DOHH2 (cell line): ENCODE results near the gene SPOCK1.

Experiments used
- EZH2phosphoT487 ChIP-seq: fragments of 200-600 bp; sonication (generic); IDR thresholded peaks from 2 replicates; pipeline ENCODE4 v1.6.1; 2017; ENCODE audit warnings: borderline replicate concordance, mild to moderate bottlenecking, antibody characterized with exemption, low read length, moderate library complexity, mixed read lengths
- TF ChIP-seq, protein P1 (sequence below): fragments of 200-600 bp; sonication (generic); IDR thresholded peaks from one replicate; pipeline ENCODE4 v1.5.1; 2014; ENCODE audit warnings: antibody characterized with exemption, mild to moderate bottlenecking, low read depth, low read length; ENCODE audit not compliant: poor library complexity, severe bottlenecking

DNA sequence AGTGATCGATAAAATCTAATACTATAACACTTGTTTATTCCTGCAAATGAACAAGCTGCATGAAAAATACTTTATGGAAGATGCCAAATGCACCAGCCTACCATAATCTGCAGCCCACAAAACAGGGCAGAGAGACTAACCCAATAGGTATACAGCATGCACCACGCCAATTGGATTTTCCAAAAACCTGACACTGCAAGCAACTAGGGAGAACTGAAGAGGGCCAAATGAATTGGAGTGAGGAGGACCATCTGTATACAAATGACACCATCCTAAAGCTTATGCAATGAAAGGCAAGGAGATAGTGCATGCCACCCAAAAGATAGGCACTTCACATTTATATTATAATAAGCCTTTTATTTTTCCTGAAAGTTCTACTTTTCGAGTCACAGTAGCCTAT, 100.4 kb downstream of the SPOCK1 start:
- TF ChIP-seq, protein P1, sequence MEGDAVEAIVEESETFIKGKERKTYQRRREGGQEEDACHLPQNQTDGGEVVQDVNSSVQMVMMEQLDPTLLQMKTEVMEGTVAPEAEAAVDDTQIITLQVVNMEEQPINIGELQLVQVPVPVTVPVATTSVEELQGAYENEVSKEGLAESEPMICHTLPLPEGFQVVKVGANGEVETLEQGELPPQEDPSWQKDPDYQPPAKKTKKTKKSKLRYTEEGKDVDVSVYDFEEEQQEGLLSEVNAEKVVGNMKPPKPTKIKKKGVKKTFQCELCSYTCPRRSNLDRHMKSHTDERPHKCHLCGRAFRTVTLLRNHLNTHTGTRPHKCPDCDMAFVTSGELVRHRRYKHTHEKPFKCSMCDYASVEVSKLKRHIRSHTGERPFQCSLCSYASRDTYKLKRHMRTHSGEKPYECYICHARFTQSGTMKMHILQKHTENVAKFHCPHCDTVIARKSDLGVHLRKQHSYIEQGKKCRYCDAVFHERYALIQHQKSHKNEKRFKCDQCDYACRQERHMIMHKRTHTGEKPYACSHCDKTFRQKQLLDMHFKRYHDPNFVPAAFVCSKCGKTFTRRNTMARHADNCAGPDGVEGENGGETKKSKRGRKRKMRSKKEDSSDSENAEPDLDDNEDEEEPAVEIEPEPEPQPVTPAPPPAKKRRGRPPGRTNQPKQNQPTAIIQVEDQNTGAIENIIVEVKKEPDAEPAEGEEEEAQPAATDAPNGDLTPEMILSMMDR, result no peak
- no peak for TF ChIP-seq EZH2phosphoT487
